ENCODE data around the gene NEURL1.

NEURL1 gene

DNA sequence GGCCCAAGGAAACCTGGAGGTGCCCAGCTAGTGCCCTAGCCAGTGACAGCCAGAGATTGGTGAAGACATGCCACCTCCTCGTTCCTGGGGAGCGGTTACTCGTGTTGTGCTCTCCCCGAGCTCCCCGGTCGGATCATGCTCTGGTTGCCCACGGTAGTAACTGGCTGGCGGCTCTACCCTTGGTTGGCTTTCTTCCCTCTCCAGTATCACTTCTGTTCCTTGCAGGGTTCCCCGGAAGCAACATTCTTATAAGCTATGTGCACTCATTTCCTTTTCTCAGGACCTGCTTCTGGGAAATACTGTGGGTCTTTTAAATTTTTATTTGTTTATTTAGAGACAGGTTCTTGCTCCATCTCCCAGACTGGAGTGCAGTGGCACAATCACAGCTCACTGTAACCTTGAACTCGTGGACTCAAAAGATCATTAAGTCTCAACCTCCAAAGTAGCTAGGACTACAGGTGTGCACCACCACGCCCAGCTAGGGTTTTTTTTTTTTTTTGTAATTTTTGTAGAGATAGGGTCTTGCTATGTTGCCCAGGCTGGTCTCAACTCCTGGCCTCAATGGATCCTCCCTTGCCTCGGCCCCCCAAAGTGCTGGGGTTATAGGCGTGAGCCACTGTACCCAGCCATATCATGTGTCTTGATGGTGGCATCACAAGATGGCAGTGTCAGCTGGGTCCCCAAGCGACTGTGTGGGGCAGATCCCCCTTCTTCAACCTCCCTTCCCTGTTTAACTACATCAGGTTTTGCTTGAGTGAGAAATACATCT is 27.9 kb upstream of the NEURL1 start:
- TF ChIP-seq ZNF274 (IDR thresholded peaks at IDR 0.05; ENCODE audit: low read depth, low read length) (no peak), YY1 (IDR thresholded peaks at IDR 0.05; ENCODE audit: insufficient read depth, insufficient read length) (no peak), SUZ12 (IDR thresholded peaks at IDR 0.05; ENCODE audit: extremely low read depth, insufficient read depth, insufficient read length) (no peak)
- Histone ChIP-seq H3K4me1 (ENCODE audit: insufficient read depth, insufficient read length) (no peaks in the 10 kb centered on the region), H3K9ac (ENCODE audit: insufficient read length, low read depth) (no peak overlapping the region), H3K4me3 (ENCODE audit: insufficient read length, low read depth) (no peak overlapping the region), H3K9me3 (ENCODE audit: insufficient read depth, low read length) (no peaks in the 10 kb centered on the region), H3K27me3 (ENCODE audit: insufficient read depth, insufficient read length) (no peaks in the 10 kb centered on the region), H3K36me3 (ENCODE audit: insufficient read depth, insufficient read length, low read length) (no peaks in the 10 kb centered on the region)
- DNase-seq (ENCODE audit: low read depth, low spot score) = no peak

DNA sequence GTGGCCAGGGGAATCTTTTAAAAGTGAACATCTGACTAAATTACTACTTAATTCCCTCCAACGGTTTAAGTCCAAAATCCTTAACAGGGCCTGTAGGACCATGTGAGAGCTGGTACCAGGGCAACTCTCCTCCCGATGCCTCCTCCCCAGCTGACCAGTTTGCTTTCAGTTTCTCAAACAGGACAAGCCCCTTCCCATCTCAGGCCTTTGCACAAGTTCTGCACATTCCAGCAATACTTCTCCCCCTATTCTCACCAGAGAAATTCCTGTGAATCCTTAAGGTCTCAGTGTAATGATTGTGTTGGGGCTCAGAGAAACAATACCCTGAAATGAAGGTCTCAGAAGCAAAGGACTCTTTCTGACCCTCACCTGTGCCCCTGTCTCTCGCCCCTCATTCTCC is 26.8 kb upstream of the NEURL1 start:
- Histone ChIP-seq H3K9me3 (ENCODE audit: insufficient read depth, low read length) (no peaks in the 10 kb centered on the region), H3K4me3 (ENCODE audit: insufficient read length, low read depth) (no peak overlapping the region), H3K4me1 (ENCODE audit: insufficient read depth, insufficient read length) (peaks cover under 1% of the 10 kb centered on the region), H3K27me3 (ENCODE audit: insufficient read depth, insufficient read length) (no peaks in the 10 kb centered on the region), H3K36me3 (ENCODE audit: insufficient read depth, insufficient read length, low read length) (no peaks in the 10 kb centered on the region), H3K9ac (ENCODE audit: insufficient read length, low read depth) (no peak overlapping the region)
- no peak for TF ChIP-seq YY1 (IDR thresholded peaks at IDR 0.05; ENCODE audit: insufficient read depth, insufficient read length)
- no peak for TF ChIP-seq SUZ12 (IDR thresholded peaks at IDR 0.05; ENCODE audit: extremely low read depth, insufficient read depth, insufficient read length)
- DNase-seq (ENCODE audit: low read depth, low spot score) = no peak

DNA sequence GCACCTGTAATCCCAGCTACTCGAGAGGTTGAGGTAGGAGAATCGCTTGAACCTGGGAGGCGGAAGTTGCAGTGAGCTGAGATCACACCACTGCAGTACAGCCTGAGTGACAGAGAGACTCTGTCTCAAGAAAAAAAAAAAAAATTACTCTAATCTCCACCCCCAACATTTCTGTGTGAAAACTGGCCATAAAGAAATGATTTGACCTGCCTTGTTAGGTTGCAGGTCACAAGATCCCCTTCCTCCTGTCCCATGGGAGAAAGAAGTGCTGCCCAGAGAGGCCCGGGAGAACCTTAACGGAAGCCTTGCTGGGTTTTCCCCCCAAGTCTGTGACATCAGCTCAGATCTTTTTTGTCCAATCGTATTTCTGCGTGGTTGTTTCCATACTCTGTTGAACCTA is 26.1 kb upstream of the NEURL1 start:
- Histone ChIP-seq H3K9me3 (ENCODE audit: insufficient read depth, low read length) (no peaks in the 10 kb centered on the region), H3K4me1 (ENCODE audit: insufficient read depth, insufficient read length) (peaks cover 4% of the 10 kb centered on the region), H3K4me3 (ENCODE audit: insufficient read length, low read depth) (no peak overlapping the region), H3K27me3 (ENCODE audit: insufficient read depth, insufficient read length) (no peaks in the 10 kb centered on the region), H3K9ac (ENCODE audit: insufficient read length, low read depth) (no peak overlapping the region), H3K36me3 (ENCODE audit: insufficient read depth, insufficient read length, low read length) (no peaks in the 10 kb centered on the region)
- no peak for DNase-seq (ENCODE audit: low read depth, low spot score)
- no peak for TF ChIP-seq YY1 (IDR thresholded peaks at IDR 0.05; ENCODE audit: insufficient read depth, insufficient read length)
- TF ChIP-seq ZNF274 (IDR thresholded peaks at IDR 0.05; ENCODE audit: low read depth, low read length) = no peak
- no peak for TF ChIP-seq SUZ12 (IDR thresholded peaks at IDR 0.05; ENCODE audit: extremely low read depth, insufficient read depth, insufficient read length)

- Histone ChIP-seq H3K9ac (ENCODE audit: insufficient read length, low read depth) (no peak overlapping the region), H3K9me3 (ENCODE audit: insufficient read depth, low read length) (no peaks in the 10 kb centered on the region), H3K36me3 (ENCODE audit: insufficient read depth, insufficient read length, low read length) (no peaks in the 10 kb centered on the region), H3K4me1 (ENCODE audit: insufficient read depth, insufficient read length) (peaks cover 7% of the 10 kb centered on the region), H3K27me3 (ENCODE audit: insufficient read depth, insufficient read length) (no peaks in the 10 kb centered on the region), H3K4me3 (ENCODE audit: insufficient read length, low read depth) (no peak overlapping the region)
- DNase-seq (ENCODE audit: low read depth, low spot score) = no peak
- TF ChIP-seq YY1 (IDR thresholded peaks at IDR 0.05; ENCODE audit: insufficient read depth, insufficient read length) = no peak
- no peak for TF ChIP-seq SUZ12 (IDR thresholded peaks at IDR 0.05; ENCODE audit: extremely low read depth, insufficient read depth, insufficient read length)
- no peak for TF ChIP-seq ZNF274 (IDR thresholded peaks at IDR 0.05; ENCODE audit: low read depth, low read length)
Measured at GRCh38 chr10:103469201-103469600, 24.3 kb upstream of the NEURL1 start.

DNA sequence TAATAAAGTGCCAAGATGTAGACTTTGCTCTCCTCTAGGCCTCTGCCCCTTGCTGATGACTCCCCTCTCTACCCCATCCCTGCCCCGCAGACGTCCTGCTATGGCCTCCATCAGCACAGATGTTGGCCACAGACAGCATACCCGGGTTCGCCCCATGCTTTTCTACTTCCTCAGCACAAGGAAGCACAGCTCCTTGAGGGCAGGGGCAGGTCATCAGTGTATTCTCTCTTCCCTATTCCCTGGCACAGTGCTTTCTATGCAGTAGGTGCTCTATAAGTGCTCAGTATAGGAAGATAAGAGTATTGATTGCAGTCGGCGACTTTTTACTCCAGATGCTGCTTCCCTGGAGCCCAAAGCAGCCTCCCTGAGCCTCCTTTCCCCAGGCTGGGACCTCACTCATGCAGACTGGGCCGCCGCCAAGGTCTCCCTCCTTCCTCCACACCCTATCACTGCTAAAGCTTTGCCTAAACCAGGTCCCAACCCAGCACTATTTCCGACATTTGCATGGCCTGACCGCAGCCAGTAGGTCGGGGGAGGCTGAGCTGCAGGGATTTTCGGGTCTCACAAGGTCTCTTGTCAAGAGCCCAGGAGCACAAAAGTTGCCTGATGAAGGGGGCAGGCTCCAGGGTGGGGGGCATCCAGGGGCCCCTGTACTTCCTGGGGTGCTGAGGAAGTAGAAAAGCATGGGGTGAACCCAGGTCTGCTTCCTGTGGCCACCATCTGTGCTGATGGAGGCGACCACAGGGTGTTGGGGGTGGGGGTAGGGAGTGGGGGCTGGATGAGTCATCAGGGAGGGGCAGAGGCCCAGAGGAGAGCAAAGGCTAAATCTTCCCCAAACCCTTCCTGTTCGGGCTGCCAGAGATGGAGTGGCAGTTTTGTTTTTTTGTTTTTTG is 22.5 kb upstream of the NEURL1 start:
- TF ChIP-seq ZNF274 (IDR thresholded peaks at IDR 0.05; ENCODE audit: low read depth, low read length) (no peak), SUZ12 (IDR thresholded peaks at IDR 0.05; ENCODE audit: extremely low read depth, insufficient read depth, insufficient read length) (no peak), YY1 (IDR thresholded peaks at IDR 0.05; ENCODE audit: insufficient read depth, insufficient read length) (no peak)
- Histone ChIP-seq H3K9me3 (ENCODE audit: insufficient read depth, low read length) (no peaks in the 10 kb centered on the region), H3K36me3 (ENCODE audit: insufficient read depth, insufficient read length, low read length) (no peaks in the 10 kb centered on the region), H3K9ac (ENCODE audit: insufficient read length, low read depth) (peak overlapping the region; percentile 50), H3K4me3 (ENCODE audit: insufficient read length, low read depth) (no peak overlapping the region), H3K27me3 (ENCODE audit: insufficient read depth, insufficient read length) (no peaks in the 10 kb centered on the region), H3K4me1 (ENCODE audit: insufficient read depth, insufficient read length) (peaks cover 7% of the 10 kb centered on the region)
- DNase-seq (ENCODE audit: low read depth, low spot score) = no peak

- TF ChIP-seq YY1 (IDR thresholded peaks at IDR 0.05; ENCODE audit: insufficient read depth, insufficient read length) = no peak
- TF ChIP-seq ZNF274 (IDR thresholded peaks at IDR 0.05; ENCODE audit: low read depth, low read length) = no peak
- TF ChIP-seq SUZ12 (IDR thresholded peaks at IDR 0.05; ENCODE audit: extremely low read depth, insufficient read depth, insufficient read length) = no peak
- H3K4me1 ChIP-seq (ENCODE audit: insufficient read depth, insufficient read length) = peaks cover 14% of the 10 kb centered on the region
- DNase-seq (ENCODE audit: low read depth, low spot score) = no peak
- no peak overlapping the region for H3K4me3 ChIP-seq (ENCODE audit: insufficient read length, low read depth)
- H3K27me3 ChIP-seq (ENCODE audit: insufficient read depth, insufficient read length) = no peaks in the 10 kb centered on the region
- no peaks in the 10 kb centered on the region for H3K36me3 ChIP-seq (ENCODE audit: insufficient read depth, insufficient read length, low read length)
- H3K9ac ChIP-seq (ENCODE audit: insufficient read length, low read depth) = peak overlapping the region; percentile 58
- no peaks in the 10 kb centered on the region for H3K9me3 ChIP-seq (ENCODE audit: insufficient read depth, low read length)
Measured at GRCh38 chr10:103472005-103472404, 21.5 kb upstream of the NEURL1 start.

DNA sequence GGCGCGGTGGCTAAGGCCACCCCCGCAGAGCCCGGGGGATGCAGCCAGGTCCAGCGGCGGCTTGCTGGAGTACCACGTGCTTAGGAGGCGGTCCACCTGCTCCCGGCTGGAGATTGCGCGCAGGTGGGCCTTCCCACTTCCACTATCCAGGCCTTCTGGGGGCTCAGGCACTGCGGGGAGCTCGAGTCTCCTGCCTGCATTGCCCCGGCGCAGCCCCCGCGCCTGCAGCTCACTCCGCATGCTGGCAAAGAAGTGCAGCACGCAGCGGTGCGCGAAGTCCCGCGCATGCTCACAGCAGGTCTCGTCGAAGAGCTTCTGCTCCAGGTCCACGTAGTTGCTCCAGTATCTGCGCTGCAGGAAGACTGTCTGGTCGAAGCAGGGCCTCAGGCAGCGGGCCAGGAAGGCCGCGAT is 20.2 kb upstream of the NEURL1 start:
- Histone ChIP-seq H3K4me3 (ENCODE audit: insufficient read length, low read depth) (no peak overlapping the region), H3K9me3 (ENCODE audit: insufficient read depth, low read length) (no peaks in the 10 kb centered on the region), H3K4me1 (ENCODE audit: insufficient read depth, insufficient read length) (peaks cover 17% of the 10 kb centered on the region), H3K36me3 (ENCODE audit: insufficient read depth, insufficient read length, low read length) (no peaks in the 10 kb centered on the region), H3K9ac (ENCODE audit: insufficient read length, low read depth) (no peak overlapping the region), H3K27me3 (ENCODE audit: insufficient read depth, insufficient read length) (no peaks in the 10 kb centered on the region)
- DNase-seq (ENCODE audit: low read depth, low spot score) = no peak
- TF ChIP-seq ZNF274 (IDR thresholded peaks at IDR 0.05; ENCODE audit: low read depth, low read length) = no peak
- TF ChIP-seq YY1 (IDR thresholded peaks at IDR 0.05; ENCODE audit: insufficient read depth, insufficient read length) = no peak
- TF ChIP-seq SUZ12 (IDR thresholded peaks at IDR 0.05; ENCODE audit: extremely low read depth, insufficient read depth, insufficient read length) = no peak
